ENCODE results near the gene TUBB4B.
A peak's percentile ranks its signal among the peaks of the same experiment; 100 is the strongest.
"Not testable (repeated sequence)": the region's sequence is repeated elsewhere in the genome, so short reads cannot be mapped to it uniquely, and the experiment has no call there.

Gene TUBB4B

GRCh38 chr9:137237759-137238726, 3.0 kb upstream of the TUBB4B start:
- peak; percentile 86 for DNase-seq

DNA sequence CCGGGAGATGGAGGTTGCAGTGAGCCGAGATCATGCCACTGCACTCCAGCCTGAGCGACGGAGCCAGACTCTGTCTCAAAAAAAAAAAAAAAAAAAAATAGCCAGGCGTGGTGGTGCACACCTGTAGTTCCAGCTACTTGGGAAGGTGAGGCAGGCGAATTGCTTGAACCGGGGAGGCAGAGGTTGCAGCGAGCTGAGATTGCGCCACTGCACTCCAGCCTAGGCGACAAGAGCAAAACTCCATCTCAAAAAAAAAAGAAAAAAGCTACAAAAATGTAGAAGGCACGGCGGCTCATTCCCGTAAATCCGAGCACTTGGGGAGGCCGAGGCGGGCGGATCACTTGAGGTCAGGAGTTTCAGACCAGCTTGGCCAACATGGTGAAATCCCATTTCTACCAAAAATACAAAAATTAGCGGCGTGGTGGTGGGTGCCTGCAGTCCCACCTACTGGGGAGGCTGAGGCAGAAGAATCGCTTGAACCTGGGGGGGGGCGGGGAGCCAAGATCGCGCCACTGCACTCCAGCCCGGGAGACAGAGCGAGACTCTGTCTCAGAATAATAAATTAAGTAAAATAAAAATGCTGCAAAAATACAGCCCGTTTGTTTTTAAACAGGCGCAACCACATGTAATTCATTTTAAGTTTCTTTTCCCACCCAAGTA, 1.4 kb upstream of the TUBB4B start:
- not testable (repeated sequence) for DNase-seq

GRCh38 chr9:137240318-137240840, 708 bp upstream of the TUBB4B start:
- peak; percentile 75 for DNase-seq

- DNase-seq = no peak
Observed at GRCh38 chr9:137241490-137242268, 592 bp downstream of the TUBB4B start.

GRCh38 chr9:137242269-137243203, 1.4 kb downstream of the TUBB4B start:
- no peak for DNase-seq

DNA sequence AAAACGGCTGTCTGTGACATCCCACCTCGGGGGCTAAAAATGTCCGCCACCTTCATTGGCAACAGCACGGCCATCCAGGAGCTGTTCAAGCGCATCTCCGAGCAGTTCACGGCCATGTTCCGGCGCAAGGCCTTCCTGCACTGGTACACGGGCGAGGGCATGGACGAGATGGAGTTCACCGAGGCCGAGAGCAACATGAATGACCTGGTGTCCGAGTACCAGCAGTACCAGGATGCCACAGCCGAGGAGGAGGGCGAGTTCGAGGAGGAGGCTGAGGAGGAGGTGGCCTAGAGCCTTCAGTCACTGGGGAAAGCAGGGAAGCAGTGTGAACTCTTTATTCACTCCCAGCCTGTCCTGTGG, 2.2 kb downstream of the TUBB4B start:
- not testable (repeated sequence) for DNase-seq

GRCh38 chr9:137243626-137244485, 2.8 kb downstream of the TUBB4B start:
- DNase-seq = no peak

DNA sequence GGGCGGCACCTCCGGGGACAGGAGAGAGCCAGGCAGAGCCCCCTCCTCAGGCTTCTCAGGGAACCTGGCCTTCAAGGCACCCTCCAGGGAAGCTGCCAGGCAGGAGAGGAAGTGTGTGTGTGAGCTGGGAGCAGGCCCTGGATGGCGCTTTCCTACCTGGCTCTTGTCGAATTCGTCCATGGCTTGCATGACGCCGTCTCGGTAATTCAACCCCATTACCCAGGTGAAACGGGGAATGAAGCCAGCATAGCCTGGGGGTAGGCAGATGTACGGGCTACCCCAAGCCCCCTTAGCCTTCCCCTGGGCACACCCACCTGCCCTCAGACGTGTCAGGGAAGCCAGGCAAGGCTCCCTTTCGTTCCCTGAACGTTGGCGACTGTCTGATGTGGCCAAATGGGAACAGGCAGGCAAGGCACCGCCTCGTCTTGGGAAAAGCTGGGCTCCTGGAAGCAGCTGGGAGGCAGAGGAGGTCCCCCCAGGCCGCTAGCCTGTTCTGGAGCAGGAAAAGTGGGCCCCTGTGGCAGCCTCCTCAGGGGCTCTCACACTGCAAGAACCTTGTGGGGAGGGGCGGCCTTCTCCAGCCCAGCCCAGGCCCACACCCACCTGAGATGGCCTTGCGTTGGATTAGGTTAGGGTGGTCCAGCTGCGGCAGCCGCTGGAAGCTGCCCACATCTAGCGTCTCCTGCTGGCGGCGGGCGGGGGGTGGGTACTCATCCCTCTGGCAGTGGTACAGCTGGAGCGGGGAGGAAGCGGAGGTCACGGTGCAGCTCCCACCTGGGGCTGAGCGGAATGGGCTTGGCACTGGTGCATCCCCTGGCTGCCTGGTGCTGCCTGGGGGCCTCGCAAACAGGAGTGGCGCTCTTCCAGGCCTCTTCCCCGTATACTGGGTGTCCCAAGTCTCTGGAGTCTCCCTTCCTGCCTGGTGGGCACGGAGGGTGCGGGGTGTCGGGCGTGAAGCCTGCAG, 3.7 kb downstream of the TUBB4B start:
- peak; percentile 64 for DNase-seq

DNA sequence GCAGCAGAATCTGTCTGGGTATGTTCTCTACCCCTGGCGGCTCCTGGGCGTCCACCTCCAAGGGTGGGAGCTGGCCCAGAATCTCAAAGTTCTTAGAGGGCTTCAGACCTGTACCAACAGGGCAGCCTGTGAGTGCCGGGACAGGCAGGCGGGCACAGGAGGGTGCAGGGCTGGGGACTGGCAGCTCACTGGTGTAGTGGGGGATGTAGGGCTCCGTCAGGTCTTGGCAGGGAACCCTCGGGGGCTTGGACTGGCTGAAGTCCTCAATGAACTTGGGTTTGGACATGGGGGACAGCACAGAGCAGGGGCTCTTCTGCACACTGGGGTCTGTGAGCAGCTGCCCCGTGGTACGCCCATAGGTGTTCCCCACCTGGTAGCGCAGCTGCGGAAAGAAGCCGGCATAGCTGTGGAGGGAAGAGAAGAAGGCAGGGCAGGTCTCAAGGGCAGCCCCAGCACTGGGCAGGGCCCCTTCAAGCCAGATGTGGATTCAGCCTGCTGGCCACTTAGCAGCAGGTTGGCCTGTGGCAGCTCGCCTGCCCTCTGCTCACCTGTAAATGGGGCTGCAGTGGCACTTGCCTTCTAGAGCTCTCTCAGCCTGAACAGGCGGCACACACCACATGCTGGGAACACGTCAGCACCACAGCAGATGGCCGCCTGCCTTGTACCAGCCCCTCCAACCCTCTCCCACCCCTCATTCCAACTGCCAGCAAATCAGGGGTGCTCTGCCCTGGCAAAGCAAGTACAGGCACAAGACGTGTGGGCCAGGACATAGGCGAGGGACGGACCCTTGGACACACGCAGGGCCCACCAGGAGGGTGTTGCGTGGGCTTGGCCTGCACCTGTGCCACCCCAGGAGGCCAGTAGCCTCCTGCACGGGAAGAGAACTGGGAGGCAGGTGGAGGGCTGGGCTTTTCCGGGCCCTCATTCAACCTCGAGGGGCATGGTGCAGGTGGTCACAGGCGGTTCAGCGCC, 4.6 kb downstream of the TUBB4B start:
- no peak for DNase-seq

- DNase-seq = no peak
Observed at GRCh38 chr9:137247135-137247915, 6.2 kb downstream of the TUBB4B start.

DNA sequence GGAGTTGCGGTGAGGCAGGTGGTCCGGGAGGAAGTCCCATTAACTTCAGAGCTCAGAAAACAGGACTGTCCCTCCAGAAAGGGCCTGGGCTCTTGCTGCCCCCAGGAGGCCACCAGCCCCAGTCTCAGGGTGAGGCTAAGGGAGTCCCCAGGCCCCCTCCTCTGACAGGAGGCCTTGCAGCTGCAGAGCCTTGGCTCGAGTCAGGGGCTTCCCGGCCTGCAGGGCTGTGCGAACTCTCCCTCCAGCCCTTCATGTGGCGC, 6.8 kb downstream of the TUBB4B start:
- no peak for DNase-seq

DNA sequence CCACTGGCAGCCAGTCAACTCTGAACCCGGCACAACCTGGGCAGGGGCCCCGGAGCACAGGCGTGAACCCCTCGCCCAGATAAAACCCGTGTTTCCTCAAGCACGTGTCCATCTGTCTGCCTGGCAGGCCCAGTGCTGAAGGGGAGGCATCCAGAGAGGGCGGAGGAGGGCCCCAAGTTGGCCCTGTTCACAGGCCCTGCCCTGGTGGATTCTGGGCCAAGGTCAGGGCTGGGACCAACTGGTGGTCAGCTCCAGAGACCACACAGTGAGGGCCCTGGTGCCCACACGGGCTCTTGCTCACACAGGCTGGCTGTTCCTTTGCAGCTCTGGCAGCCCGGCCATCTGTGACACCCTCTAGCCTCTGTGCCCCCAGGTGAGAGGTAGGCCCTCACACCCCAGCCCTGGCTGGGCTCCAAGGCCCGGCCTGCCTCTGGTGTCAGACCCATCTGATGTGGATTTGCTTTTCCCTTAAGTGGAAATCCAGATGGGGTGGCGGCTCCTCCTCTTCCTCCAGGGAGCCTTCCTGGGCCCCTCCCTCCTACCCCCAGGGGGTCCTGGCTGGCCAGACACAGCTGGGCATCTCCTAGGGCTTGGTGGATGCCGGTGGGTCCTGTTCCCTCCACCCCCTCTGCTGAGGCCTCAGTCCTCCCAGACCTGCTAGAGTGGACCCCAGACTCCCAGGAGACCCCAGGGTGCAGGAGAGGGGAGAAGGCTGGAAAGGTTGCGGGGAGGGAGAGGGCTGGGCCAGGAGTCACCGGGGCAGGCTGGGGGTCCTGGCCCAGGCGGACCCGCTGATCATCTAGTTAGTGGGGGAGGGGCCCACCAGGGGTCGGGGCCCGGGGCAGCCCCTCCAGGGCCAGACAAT, 9.5 kb downstream of the TUBB4B start:
- DNase-seq = no peak

GRCh38 chr9:137251194-137251461, 10.0 kb downstream of the TUBB4B start, which contains the start of gene STPG3:
STPG3 (plus strand) TSS chr9:137251286; CDS start chr9:137251287, 1 bp downstream.
- no peak for DNase-seq

GRCh38 chr9:137251490-137252268, 10.6 kb downstream of the TUBB4B start:
- DNase-seq = no peak

DNA sequence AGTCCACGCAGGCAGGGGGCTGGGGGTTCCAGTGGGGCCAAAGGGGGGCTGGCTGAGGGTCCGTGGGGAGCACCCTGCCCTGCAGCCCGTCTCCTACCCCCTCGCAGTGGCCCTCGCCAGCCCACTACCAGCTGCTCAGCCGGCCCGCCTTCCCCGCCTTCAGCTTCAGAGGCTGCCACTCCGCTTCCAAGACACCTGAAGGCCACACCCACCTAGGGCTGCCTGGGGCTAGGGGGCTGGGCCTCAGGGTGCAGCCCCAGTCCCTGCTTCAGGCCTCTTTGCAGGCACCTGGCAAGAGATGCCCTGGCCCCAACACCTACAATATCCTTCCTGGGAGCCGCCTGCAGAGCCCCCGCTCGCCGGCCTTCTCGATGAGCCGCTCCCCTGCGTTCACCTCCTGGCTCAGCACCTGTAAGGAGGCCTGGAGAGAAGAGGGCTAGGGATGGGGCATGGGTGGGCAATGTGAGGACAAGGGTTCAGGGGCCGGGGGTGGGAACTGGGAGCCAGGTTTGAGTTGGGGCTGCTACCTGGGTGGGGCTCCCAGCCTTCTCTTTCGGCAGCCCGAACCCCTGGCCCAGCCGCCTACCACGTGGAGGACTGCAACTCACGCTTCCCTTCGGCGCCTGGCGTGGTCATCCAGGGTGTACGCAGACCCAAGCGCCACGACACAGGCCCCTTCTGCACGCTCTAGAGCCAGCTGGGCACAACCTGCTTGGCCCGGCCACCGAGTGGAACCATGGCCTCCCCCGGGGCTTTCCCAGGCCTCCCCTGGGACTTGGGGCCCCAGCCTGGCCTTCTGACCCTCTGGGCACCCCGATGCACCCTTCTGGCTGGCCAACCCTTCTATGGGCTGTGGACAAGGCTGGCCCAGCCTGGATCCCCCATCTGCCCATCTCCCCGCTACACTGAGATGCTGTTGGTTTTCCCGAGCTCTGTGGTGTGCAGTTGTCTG, 11.7 kb downstream of the TUBB4B start:
- DNase-seq = no peak

All from COR-L47 (cell line).